HG02678 (cell line): Measurements from ENCODE around the gene CFAP65.

Experiments
- ATAC-seq: cut with Tn5 transposase; IDR thresholded peaks from one replicate; pipeline ENCODE4 v1.9.1; 2021; ENCODE audit warnings: mild to moderate bottlenecking, moderate library complexity; ENCODE audit not compliant: unreplicated experiment

Gene CFAP65

DNA sequence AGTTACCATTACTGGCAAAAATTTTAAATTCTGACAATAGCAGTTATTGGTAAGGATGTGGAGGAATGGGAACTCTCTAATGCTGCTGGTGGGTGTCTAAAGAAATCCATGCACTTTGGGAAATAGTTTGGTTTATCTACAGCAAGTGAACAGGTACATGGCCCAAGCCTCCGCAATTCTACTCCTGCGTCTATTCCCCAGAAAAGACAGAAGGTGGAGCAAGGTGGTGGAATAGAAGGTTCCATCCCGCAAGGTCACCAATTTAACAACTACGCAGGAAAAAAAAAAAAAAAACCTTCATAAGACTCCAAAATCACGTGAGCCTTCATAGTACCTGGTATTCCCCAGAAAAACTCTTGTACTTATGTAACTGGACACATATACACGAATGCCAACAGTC, 6.5 kb downstream of the CFAP65 start:
- no peak for ATAC-seq

DNA sequence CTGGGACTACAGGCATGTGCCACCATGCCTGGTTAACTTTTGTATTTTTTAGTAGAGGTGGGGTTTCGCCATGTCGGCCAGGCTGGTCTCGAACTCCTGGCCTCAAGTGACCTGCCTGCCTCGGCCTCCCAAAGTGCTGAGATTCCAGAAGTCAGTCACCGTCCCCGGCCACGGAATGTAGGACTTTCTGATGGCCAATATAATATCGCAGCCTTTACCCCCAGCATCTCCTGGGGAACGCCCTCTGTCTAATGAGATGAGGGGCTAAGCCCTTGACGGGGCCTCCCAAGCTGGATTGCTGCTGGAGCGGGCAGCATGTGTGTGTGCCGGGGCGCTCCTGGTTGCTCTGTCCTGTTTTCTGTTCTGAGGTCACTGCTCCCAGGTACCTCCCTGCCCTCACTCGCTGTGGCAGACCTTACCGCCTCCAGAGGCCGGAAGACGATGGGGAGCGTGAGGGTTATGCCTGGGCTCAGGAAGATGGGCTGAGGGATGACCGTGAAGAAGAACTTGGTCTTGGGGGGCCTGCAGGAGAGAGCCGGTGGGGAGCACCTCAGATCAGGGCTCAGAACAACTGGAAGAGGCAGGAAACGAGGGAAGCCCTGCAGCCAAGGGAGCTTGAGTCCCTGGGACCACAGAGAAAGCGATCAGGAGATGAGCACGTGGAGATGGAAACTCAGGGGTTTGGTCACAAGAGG, 9.1 kb downstream of the CFAP65 start:
- no peak for ATAC-seq

DNA sequence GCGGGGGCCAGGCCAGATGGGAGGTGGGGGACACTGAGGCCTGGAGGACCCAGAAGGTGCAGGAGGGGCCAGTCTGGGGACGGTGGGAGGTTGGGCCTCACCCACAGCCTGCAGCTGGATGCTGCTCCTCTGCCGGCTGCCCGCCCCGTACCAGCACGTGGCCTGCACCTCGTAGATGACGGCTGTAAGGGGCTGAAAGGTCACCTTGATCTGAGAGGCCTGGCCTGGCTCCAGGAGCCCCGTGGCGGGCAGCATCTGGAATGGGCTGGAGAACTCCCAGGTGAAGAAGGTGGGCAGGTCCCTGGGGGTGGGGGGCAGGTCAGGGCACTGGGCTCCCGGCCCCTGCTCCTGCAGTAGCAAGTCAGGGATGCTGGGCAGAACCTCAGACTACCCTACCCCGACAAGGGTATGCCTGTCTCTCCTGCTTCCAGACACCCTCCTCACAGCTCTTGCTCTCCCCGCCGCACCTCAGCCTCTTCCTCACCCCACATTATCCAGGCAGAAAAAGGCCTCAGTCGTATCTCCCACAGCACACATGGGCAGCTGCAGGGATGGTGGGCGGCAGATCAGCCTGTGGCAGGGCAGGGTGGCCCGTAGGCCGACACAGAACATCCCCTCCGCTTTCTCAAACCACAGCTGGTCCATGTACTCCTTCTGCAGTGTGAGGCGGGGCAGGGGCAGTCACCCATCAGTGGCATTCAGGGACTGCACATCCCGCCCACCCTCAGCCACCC, 10.1 kb downstream of the CFAP65 start:
- no peak for ATAC-seq

DNA sequence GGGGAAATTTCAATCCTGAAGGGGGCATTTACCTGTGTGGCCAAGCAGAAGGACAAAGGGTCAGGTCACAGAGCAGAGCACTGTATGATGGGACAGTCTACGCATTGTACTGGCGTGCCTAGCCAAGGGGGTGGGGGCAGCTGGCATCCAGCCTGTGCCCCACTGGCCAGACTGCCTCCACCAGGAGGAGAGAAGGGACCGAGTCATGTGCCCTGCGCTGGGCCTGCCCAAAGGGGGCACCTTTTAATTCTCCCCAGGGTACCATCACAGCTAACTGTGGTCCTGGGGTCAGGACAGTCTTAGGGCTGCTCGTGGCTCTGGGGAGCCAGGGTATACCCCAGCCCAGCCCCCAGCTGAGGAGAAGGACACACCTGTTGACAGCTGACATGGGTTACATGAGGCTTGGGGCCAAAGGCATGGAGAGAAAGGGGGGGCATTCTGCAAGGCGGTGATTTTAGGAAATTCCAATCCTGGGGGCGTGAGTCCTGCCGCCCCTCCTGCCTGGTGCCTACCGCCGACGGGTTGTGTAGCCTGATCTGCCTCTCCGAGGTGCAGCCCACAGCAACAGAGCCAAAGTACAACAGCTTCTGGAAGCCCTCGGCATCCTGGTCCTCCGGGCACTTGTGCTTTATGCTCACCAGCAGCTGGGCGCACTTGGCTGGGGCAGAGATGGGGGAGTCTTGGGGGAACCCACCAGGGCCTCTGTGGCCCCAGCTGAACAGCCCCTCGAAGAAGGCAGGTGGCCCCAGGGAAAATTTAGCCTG, 11.0 kb downstream of the CFAP65 start:
- ATAC-seq = no peak

DNA sequence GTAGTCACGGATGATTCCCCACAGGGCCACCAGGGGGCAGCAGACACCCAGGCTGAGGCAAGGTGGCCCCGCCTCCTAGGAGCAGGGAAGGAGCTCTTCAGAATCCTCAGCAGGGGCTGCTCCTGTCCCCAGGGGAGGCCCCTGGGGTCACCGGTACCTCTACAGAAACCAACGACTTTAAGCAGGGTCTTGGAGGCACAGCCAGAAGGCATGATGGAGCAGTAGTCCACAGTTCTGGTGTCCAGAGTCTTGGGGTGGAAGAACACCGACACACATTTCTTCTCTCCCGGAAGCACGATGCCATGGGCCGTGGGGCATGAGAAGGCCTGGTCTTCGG, 11.5 kb downstream of the CFAP65 start:
- ATAC-seq = peak; percentile 77

GRCh38 chr2:219028996-219029828, 12.1 kb downstream of the CFAP65 start:
- ATAC-seq = no peak

- ATAC-seq = no peak
Observed at GRCh38 chr2:219028141-219028540, 13.2 kb downstream of the CFAP65 start.

- no peak for ATAC-seq
Observed at GRCh38 chr2:219027511-219028055, 13.7 kb downstream of the CFAP65 start.

- no peak for ATAC-seq
Observed at GRCh38 chr2:219026946-219027345, 14.4 kb downstream of the CFAP65 start.

DNA sequence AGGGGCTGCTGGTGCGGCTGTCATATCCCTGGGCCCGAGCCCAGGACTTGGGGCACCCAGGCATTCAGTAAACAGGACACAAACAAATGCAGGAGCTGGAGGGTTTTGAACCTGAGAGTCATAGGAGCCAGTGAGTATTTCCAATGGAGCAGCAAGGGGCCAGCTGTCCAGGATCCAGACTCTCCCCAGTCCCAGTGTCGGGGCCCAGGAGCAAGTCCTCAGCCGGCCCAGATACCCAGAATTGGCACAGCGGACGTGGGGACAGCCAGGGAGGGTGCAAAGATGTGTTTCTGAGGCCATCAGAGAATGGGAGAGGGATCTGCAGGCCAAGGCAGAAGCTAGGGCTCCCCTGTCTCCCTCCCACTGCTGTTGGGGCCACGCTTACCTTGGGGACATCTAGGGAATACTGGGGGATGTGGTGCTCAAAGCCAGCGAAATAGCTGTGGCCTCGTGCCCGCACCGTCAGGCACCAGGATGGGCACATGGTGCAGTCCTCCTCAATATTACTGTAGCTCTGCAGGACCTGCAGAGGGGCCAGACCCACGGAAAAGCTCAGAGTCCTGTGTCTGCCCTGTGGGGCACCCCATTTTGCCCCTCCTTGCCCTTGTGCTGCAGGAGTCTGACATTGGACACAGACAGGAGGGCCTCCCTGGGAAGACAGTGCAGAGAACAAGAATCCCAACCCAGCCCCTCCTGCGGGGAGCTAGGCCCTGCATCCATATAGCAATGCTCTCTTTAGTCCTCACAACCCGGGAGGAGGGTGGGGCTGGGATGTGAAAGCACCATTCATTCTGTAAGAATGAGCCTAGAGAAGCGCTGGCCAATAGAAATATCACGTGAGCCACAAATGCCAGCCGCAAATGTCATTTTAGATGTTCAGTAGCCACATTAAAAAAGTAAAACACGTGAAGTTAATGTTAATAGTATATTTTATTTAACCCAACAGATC, 15.4 kb downstream of the CFAP65 start:
- no peak for ATAC-seq

DNA sequence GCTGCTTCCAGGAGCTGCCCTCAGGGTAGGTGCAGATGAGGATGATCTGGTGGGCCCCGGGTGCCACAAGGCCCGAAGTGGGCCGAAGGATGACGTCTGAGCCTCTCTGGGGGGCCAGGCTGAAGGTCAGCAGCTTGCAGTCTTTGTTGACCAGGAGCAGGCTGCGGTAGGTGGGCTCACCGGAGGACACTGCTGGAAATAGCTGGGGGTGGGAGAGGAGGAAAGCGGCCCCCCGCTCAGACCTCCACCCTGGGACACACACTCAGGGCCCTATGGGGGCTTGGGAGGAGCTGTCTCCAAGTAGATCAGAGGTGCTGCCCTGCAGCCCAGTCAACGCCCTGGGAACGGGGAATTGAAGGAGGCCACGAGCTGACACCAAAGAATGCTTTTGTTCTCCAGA, 17.3 kb downstream of the CFAP65 start:
- ATAC-seq = no peak

DNA sequence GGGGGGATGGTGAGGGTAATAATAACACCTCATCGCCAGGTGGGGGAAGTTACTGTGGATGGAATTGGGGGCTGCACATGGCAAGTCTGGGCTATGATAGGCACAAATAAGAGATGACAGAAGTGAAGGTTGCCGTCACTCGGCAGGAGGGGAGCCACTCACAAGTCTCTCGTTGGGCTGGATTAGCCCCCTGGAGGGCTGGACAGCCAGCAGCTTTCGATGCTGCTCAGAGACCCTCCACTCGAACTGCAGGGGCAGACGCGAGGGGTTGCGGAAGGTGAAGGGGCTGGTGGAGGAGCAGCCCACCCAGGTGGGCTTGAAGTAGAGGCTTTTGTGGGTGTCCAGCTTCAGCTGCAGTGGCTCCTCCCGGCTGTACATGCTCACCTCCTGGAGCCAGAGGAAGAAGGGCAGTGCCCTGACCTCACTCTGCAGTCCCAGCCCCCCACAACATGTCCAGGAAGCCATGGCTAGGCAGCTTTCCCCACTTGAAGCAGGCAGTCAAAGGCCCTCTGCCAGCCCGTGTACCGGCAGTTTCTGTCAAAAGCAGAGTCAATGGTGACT, 18.2 kb downstream of the CFAP65 start:
- ATAC-seq = no peak

DNA sequence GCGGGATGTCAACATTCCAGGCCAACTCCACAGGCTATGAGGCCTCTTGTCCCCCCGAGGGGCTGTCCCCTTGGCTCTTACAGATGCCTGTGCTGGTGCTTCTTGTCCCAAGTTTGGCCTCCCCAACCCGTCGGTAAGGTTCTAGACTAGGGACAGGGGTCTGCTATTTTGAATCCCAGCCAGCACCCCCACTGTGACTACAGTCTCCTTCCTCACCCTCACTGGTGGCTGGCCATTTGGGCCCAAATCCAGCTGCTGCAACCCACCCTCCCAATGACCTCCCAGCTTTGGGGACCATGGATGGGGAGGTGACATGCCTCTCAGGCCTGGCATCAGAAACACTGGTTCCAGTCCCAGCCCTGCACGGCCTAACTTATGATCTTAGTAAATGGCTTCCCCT, 18.7 kb downstream of the CFAP65 start:
- no peak for ATAC-seq

GRCh38 chr2:219022041-219022440, 19.3 kb downstream of the CFAP65 start:
- ATAC-seq = no peak

DNA sequence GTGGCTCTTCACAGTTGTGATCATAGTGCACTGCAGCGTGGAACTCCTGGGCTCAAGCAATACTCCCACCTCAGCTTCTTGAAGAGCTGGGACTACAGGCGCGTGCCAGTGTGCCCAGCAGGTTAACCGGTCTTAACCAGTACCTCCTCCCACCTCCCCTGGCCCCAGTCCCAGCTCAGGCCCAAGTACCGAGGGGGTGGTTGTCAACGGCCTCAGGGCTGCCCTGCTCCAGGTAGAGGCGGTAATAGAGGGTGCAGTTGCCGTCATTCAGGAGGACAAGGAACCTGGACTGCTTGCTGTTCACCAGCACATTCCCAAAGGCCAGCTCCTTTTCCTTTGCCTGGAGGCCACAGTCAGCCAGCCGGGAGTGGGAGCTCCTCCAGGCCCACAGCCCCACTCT, 19.7 kb downstream of the CFAP65 start:
- no peak for ATAC-seq

DNA sequence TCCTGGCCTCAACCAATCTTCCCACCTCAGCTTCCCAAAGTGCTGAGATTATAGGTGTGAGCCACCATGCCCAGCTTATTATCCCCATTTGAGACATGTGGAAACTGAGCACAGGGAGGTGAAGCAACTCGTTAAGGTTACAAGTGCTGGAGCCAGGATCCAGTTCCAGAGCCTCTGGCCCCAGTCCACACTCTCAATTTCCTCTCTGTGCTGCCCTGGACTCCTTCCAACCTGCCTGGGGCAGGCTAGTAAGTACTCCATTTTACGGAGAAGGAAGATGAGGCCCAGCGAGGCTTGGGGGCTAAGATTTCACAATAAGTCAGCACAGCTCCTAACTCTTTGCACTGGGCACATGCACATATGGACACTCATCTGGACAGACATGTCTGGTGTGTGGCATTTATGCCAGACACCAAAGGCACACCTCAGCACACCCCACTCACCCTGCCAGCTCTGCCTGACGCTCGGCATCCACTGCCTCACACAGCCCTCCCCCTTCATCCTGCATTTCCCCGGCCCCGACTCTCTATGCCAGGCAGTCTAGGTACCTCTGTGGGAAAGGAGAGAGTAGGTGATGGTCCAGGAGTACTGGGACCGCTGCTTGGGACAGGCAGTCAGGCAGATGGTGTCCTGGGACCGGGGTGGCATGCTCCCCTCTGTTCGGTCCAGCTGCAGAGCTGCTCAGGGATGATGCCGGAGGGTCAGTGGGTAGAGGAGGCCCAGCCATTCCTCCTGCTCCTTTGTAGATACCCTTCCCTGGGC, 20.5 kb downstream of the CFAP65 start:
- ATAC-seq = no peak

GRCh38 chr2:219019436-219019835, 21.9 kb downstream of the CFAP65 start:
- no peak for ATAC-seq

DNA sequence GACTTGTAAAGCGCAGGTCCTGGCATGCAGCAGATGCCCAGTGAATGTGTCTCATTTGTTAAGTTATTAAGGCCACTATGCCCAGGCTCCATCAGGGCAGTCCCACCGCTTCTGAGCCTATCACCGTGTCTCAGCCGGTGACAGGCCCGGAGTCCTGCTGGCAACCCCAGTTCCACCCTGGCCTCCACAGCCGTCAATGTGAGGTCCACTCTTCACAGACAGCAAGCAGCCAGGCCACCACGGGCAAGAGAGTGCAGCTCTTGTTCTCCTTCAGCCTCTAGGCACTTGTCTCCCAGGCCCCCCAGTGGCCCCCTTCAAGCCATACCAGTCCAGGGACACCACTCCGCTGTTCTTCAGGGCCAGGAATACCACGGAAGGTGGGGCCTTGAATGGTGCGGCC, 22.6 kb downstream of the CFAP65 start:
- ATAC-seq = no peak

DNA sequence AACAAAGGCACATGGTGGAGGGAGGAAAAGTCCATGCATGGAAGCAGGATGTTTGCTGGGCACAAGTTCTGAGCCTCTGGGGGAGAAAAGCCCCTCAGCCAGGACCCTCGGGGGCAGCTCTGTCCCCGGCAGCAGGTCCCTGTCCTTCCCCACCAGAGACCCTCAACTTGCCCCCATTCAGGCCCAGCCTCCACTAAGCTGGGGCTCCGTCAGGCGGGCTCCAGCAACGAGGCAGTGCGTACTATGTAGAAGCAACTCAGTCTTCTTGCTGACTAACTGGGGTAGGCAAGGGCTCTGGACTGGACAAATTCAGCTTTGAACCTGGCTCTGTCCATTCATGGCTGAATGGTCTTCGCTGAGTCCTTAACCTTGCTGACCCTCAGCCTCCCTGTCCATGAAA, 23.0 kb downstream of the CFAP65 start:
- no peak for ATAC-seq
